ENCODE measurements around the gene SOX13.

The SOX13 gene

DNA sequence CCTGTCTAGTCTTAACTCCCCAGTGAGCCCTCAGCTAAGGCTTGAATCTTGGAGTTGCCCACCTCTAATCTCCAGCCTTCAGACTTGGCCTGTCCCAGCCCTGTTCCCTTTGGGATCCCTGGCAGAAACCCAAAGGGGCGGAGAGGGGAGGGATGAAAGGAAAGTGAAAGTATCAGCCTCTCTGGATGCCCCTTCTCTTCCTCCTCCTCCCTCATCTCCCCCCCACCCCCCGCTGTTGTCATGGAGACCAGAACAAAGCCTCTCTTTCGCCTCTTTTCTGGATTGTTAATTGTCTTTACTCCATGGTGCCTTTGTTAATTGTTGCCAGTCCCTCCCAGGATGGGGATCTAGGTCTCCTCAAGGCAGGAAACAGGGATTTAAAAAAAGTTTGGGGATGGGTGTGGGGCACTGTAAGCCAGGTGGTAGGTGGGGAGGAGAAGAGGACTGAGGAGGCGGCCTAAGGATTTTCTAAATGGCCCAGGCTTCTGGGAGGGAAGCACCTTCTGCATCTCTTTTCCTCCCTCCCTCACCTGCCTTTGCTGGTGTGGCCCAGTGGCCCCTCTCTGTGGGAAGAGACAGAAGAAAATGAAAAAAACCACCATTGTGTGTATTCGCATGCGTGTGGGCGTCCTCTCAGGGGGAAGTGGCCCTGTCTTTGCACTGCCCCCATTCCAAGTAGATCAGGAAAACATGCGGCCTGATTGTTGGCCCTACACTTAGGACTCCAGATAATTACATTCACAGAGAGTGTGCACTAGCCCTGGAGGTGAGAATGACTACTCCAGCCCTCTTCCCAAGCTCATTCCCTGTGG is 7.5 kb upstream of the SOX13 start:
- DNase-seq, result no peak

DNA sequence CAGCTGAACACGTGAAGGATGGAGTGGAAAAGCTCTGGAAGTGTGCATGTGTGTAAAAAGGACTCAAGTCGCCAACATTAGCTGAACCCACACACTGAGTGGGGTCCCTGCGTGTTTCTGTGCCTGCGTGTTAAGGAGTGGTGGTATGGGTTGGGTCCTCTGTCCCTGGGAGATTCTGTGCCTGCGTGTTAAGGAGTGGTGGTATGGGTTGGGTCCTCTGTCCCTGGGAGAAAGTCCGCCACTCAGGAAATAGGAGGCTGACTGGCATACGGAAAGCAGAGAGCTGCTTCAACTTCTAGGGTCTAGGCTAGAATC is 7.0 kb upstream of the SOX13 start:
- no peak for DNase-seq

DNA sequence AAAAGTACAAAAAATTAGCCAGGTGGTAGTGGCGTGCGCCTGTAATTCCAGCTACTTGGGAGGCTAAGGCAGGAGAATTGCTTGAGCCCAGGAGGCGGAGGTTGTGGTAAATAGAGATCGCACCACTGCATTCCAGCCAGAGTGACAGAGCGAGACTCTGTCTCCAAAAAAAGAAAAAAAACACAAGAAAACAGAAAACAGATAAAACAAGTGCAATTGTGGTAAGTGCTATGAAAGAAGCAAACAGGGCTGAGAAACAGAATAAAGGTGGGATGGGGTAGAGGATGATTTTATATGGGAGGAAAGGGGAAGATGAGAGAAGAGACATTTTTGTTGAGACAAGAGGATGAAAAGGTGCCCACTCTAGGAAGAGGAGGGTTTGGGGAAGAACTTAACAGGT is 5.0 kb upstream of the SOX13 start:
- DNase-seq, result no peak

DNA sequence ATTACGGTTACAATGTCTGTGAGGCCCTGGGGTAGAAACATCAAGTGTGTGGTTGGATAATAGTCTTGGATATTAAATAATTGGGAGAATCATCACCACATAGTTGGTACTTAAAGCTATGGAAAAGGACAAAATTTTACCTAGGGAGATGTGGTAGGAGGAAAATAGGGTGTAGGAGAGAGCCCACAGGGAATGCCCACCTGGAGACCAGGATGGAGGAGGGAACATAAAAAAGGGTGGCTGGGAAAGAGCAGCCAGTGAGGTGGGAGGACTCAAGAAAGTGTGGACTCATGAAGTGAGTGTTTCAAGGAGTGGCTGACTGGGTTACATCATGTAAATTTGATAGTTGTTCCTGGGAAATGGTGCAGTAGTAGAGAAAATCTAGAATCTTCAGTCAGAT is 3.0 kb upstream of the SOX13 start:
- no peak for DNase-seq

DNA sequence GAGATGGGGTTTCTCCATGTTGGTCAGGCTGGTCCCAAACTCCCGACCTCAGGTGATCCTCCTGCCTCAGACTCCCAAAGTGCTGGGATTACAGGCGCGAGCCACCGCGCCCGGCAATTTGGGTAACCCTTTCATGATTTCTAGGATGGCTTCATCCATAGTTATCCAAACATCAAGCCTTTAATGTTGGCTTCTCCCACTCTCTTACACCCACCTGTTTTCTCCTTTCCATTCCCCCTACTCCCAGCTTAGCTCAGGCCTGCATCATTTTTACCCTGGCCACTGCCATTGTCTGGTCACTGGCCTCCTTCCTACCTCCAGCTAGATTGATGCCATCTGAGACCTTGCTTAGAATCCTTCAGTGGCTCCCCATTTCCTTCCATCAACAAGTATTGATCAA is 2.0 kb upstream of the SOX13 start:
- no peak for DNase-seq

DNA sequence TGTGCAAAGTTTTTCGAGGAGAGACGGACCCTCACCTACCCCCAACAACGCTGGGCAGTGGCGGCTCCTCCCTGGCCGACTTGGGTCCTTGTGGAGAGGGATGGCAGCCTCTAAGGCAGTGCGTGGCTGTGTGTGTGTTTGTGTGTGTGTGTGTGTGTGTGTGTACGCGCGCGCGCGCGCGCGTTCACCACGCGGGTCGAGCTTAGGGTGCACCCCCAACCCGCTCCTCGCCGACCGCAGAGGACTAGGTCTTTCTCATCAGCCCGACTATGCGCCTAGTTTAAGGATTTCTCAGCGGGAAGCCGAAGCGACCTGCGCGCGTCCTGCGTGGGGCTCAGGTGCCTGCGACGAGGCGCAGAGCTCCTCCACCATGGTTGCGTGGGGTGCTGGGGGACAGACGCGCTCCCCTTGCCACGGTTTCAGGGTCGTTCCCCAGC is 940 bp downstream of the SOX13 start:
- peak in 1 of 2 donors; percentile 25 for DNase-seq

DNA sequence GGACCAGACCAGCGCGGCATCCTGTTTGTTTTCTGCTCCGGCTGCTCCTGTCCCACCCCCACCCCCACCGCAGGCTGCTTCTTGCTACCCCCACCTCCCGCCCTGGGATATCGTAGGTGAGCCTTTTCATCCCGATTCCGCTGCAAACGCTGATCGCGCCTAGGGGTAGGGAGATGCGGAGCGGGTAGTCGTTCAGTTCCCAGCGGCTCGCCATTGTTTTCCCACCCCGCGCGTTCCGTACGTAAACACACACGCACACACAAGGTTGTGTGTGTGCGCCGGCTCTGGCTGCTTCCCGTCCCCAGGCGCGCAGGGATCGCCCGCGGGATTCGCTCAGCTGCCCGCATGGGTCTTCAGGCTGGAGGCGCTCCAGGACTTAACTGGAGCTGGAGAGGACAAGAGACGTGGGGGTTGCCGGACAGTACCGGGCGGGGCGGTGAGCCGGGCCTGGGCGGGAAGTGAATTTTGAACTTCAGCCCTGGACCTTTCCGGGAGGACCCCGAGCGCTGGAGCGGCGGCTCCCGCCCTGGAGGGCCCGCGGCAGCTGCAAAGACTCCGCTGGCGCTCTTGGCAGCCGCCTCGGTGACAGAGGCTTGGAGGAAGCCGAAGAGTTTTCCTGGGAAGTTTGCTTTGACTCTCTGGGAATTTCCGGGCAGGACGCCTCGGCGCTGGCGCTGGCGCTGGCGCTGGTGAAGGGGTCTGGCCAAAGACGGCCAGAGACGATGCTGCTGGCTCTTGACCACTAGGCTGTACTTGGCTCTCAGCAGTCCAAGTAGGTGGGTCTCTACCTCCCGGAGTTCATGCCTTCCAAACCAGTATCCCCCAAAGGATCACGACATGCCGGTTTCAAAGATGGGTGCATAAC is 1.6 kb downstream of the SOX13 start:
- DNase-seq, result no peak

DNA sequence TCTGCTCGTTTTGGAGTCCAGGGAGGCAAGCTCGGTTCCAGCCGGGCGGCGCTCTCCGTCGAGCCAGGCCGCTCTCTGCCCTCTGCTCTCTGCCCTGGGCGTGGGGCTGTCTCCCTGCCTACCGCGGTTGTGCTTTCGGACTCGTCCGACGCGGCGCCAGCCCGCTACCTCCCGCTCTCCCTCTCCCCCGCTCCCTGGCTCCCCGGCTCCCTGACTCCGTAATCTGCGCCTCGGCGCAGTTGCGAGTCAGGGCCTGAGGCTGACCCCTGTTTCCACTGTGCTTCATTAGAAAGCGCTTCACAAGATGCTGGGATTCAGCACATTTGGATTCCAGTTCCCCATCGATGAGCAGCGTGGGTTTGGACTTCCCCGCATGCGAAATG is 2.2 kb downstream of the SOX13 start:
- no peak for DNase-seq

DNA sequence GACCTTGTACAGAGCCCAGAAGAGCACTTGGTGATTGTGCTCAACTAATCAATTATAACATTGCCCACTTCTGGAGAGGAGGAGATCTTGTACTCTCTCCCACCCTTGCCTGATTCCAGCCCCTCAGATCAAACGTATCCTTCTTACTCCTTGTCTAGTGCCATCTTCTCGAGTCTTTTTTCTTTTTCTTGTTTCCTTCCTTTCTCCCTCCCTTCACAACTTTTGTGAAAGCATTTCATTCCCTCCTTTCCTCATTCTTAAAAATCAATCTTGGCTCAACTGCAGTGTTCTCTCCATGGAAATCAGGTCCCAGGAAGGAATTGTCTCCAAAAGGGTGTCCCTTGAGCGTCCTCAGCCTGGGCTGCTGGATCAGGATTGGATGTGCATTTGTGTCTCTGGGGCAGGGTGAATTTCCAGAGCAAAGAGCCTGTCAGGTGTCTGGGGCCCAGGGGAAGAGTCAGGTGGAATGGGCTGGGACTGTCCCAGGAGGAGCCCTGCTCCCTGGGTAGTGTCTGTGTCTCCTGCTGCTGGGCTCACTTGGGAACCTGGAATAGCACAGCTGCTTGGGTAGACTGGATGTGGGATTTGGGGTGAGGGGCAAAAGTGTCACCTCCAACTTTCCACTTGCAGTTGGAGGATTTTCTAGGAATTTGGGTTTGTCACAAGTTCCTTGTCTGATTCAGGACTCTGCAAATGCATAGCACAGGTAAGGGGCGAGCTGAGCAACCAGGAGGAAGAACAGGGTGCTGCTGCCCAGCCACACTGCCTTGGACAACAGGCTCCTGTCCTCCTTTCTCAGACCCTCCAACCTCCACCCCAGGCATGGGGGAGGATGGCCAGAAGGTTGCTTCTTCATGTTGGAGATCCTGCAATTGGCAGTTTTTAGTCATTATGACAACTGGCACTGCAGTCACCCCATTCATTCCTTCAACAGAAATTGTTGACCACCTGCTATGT is 3.3 kb downstream of the SOX13 start:
- DNase-seq, result no peak

DNA sequence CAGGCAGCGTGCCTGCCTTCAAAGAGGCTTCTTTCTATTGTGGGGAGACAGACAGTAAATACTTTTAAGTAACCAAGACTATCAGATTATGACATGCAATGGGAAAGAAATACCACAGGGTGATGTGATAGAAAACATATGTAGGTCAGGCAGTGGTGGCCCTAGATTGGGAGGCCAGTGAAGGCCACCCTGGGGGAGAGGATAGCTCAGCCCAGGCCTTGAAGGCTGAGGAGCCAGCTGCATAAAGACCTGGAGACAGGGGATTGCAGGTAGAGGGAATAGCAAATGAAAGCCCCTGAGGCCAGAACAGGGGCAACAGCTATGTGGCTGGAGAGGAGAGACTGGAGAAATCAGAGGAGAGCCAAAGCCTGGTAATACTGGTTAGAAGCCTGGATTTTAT is 4.0 kb downstream of the SOX13 start:
- DNase-seq, result no peak

DNA sequence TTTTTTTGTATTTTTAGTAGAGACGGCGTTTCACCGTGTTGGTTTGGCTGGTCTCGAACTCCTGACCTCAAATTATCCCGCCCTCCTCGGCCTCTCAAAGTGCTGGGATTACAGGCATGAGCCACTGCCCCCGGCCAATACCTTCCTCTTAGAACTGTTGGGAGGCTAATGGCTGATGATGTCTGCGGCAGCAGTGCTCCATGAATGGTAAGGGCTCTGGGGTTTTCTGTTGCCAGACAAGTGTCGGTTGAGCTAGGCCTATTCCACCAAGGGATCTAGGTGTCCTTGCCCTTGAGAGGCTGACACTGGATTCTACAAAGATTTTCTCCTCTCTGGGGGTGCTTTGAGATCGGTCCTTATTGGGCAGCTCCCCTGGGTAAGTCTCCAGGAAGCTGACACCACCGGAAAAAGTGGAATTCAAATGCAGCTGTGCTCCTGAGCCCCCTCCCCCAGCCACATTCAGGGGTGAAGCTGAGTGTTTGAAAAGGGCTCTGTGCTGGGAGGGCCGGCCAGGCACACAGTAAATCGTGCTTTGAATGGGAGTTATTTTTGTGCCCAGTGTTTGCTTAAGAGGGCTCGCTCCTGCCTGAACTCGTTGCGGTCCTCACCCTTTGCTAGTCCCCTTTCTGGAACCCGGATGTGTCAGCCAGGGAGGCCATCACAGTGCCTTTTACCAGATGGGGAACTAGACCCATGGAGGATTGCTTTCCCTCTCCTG is 5.2 kb downstream of the SOX13 start:
- no peak for DNase-seq

DNA sequence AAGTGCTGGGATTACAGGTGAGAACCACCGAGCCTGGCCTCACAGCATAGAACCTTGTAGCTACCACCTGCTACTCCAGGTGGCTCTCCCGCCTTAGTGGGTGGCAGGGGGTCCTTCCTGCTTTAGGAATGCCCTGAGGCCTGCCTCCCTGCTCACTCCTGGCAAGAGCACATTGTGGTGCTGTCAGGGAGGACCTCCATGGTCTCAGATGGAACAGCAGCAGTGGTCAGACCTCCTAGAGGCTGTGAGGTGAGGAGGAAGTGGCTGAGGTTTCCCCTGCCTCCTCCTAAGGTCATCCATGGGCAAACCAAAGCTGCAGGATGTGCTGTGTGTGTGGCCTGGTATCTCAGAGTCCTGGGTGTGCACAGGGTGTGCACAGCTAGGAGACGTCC is 6.7 kb downstream of the SOX13 start:
- DNase-seq, result no peak

DNA sequence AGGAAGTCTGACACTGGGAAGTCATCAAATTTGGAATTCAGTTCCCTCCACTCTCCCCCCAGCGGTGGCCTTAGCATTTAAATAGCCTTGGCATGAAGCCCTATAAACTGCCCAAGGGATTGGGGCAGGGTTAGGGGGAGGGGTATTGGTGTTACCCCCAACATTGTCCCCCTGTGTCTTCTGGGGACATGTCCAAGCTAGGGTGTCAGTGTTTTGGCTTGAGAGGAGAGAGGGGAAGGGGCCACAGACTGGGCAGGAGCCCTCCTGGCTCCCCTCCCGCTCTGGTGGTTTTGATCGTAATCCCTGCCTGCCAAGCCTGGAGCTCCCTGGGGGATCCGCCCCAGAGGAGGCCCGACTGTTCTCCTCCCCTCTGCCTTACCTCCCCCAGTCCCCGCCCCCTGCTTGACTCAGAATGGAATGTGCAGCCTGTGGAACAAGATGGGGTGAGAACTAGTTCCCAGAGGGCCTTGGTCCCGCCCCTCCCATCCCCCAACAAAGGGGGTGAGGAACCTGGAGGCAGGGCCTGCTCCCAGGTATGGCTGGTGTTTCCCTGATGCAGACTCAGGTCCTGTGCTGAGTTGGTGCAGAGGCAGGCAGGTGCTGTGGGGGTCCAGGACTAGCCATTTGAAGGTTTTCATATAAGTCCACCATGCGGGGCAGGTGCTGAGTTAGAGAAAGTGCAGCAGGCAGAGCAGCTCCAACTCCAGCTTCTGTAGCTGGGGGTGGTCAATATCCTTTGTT is 7.4 kb downstream of the SOX13 start:
- DNase-seq, result no peak

DNA sequence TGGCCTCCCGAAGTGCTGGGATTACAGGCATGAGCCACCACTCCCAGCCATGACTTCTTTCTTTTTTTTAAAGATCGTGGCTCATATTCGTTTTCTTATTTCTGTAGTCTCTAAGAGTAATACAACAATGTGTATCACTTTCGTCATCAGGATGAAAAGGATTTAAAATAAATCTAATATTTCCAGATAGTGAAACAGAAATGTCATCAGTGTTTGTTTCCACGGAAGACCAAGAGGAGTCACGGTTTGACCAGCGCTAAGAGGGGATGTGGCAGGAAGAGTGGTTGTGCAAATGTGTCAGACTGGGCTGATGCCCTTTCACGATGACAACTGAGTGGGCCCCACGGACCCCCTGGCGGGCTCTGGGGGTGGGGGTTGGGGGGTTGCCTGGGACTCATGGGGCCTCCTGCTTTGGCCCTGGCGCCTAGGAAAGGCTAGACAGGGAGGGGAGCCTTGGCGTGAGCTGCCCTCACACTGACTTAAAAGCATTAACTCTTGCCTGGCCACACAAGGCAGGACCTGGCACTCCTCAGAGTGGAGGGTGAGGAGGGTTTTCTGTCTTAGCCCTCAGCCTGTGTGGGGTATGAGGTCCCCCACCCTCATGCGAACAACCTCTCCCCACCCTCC is 8.4 kb downstream of the SOX13 start:
- no peak for DNase-seq

DNA sequence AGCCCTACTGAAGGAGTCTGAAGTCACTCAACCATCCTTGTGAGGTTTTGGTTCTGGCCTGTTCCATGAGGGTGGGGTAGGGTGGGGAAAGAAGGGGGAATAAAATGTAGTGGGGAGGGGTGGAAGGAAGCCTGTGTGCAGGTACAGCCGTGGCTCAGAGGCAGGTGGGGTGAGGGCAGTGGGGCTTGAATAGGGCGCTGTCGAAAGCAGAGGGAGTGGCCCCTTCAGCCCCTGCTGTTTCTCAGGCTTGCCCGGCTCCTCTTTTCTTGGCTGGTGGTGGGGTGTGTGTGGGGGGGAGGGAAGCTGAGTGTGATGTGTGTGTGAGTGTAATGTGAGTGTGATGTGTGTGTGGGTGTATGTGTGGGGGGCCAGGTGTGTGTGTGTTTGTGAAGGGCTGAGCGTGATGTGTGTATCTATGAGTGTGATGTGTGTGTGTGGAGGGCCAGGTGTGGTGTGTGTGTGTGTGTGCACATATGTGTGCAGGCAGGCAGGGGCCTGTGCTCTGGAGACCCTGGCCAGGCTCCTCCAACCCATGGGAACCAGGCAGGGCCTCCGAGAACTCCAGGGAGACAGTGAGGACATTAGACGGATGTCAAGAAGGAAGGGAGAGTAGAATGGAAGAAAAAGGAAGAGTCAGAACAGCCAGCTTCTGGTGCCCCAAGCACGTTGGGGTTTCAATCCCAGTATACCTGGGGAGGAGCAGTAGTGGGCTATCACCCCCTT is 9.0 kb downstream of the SOX13 start:
- DNase-seq, result no peak

DNA sequence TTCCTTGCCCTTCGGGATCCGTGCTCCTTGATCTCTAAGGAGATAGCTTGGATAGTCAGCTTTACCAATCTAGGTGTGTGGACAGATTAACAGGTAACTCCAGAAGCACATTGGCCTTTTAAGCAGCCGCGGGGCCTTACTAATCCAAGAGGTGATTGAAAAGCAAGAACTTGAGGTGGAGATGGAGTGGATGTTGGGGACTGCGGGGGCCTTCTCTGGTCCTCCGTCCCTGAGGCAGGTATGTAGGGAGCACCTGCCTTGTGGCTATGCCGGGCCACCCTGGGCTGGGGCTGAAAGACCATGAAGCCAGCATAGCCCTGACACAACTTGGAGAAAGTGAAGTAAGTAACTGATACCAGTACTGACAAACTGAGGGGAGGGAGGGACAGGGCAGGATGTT is 10.6 kb downstream of the SOX13 start:
- no peak for DNase-seq

DNA sequence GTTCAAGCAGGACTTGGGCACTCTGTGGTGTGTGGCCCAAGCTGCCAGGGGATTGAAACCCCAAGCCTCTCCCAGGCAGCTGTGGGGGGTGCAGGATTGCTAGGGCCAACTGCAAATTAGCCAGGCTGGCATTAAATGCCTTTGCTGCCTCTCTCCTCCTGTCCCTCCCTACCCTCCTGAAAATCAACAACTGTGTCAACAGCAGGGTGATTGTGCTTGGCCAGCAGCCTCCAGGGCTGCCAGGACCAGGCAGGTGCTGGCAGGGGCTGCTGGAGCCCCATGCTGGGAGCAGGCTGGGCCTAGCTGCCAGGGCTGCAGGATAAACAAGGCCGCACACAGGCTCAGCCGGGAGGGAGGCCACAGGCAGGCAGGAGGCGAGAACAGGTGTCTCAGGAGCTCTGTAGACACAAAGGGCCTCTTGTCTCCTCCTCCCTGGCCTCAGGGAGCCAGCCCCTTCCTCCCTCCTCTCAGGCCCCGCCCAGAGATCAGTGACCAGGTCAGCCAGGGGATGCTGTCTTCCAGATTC is 11.4 kb downstream of the SOX13 start:
- no peak for DNase-seq

DNA sequence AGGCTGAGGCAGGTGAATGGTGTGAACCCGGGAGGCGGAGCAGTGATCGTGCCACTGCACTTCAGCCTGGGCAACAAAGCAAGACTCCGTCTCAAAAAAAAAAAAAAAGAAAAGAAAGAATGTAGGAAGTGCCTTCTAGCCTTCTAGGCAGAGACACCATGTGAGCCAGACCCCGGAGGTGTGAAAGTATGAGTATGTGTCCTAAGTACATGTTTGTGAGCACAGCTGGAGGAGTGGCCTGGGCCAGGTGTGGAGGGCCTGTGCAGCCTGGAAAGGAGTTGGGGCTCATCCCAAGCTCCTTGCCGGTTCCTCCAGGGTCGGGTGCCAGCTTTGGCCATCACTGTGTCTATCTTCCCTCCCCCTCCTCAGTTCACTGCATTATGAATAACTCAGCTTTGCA is 13.0 kb downstream of the SOX13 start:
- DNase-seq, result no peak

DNA sequence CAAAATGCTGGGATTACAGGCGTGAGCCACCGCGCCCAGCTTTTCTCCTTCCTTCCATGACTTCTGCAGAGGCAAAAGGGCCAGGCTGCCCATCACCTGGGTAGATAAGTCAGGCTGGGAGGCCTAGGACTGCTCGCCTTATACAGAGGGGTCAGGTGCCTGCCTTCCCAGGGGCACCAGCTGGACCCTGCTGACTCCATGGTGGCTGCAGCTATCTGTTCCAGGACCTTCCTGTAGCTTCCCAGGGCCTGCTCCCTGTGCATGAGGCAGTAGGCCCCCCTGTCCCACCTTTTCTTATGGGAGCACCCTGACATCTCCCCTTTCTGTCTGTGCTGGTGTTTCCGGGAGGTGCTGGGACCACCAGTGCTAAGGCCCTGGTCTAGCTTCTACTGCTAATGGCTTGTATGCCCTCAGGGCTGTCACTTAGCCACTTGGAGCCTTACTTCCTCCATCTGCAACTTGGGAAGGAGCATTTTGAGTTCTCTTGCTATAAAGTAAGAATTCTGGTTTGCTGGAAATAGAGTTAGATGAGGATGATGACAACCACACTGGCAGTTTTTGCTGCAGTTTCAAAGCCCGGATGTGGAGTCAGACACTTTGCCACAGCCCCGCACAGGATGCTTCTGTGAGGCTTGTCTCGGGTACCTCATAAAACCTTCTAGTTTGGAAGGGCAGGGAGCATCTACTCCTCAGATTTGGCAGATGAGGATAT is 14.4 kb downstream of the SOX13 start:
- no peak for DNase-seq
